HepG2 (cell line): ENCODE data around the gene C12orf60. TPM values are rescaled to one million over a fixed set of nuclear protein-coding genes. Genes with fewer than 3 reads are reported as not detected.

Experiments
- ATF5 ChIP-seq: sonication (generic); formaldehyde crosslinking; IDR thresholded peaks from 2 replicates; pipeline ENCODE4 v1.4.0; 2020; ENCODE audit warnings: mild to moderate bottlenecking, low read depth, missing genetic modification reagents
- CCDC6 ChIP-seq: sonication (generic); formaldehyde crosslinking; IDR thresholded peaks from 2 replicates; pipeline ENCODE4 v1.8.1; 2022; ENCODE audit warnings: mild to moderate bottlenecking, missing genetic modification reagents, moderate library complexity
- FOSL2 ChIP-seq: sonication (generic); formaldehyde crosslinking; IDR thresholded peaks from 2 replicates; pipeline ENCODE4 v1.4.0; 2020; ENCODE audit warnings: missing genetic modification reagents
- IRF2 ChIP-seq: IDR thresholded peaks from 2 replicates; pipeline ENCODE4 v1.6.1; 2018; ENCODE audit warnings: missing genetic modification reagents, missing compliant biosample characterization
- KAT7 ChIP-seq: IDR thresholded peaks from 2 replicates; pipeline ENCODE4 v1.6.1; 2018; ENCODE audit warnings: borderline replicate concordance, missing compliant biosample characterization
- KDM5A ChIP-seq: fragments of 200-600 bp; sonication (generic); IDR thresholded peaks from 2 replicates; pipeline ENCODE4 v1.7.0; 2018; ENCODE audit warnings: antibody characterized with exemption, mild to moderate bottlenecking, low read length, borderline replicate concordance
- NONO ChIP-seq, 2 experiments: fragments of 450-650 bp in 1 of 2; sonication (generic) in 1 of 2; formaldehyde crosslinking in 1 of 2; IDR thresholded peaks in 1 of 2; conservative IDR thresholded peaks in 1 of 2; 2 replicates each; pipeline versions ENCODE4 v1.6.1 to v1.8.0; 2017 to 2022; ENCODE audit warnings: mild to moderate bottlenecking in 1 of 2, missing genetic modification reagents in 1 of 2, moderate library complexity in 1 of 2
- RARA ChIP-seq: IDR thresholded peaks from 2 replicates; pipeline ENCODE4 v1.6.1; 2016; ENCODE audit warnings: missing genetic modification reagents, missing compliant biosample characterization
- TP53 ChIP-seq: sonication (generic); formaldehyde crosslinking; conservative IDR thresholded peaks from 2 replicates; pipeline ENCODE4 v1.4.0; 2020; ENCODE audit warnings: missing genetic modification reagents
- TRIM24 ChIP-seq: sonication (generic); formaldehyde crosslinking; IDR thresholded peaks from 2 replicates; pipeline ENCODE4 v1.8.0; 2022; ENCODE audit warnings: mild to moderate bottlenecking, missing genetic modification reagents
- ZFP1 ChIP-seq: IDR thresholded peaks from 2 replicates; pipeline ENCODE4 v1.6.1; 2016
- ZNF296 ChIP-seq: sonication (generic); formaldehyde crosslinking; conservative IDR thresholded peaks from 2 replicates; pipeline ENCODE4 v1.5.0; 2020; ENCODE audit warnings: mild to moderate bottlenecking, missing genetic modification reagents
- ZNF33A ChIP-seq: sonication (generic); formaldehyde crosslinking; IDR thresholded peaks from 2 replicates; pipeline ENCODE4 v1.5.1; 2020; ENCODE audit warnings: missing genetic modification reagents, mild to moderate bottlenecking, moderate library complexity, borderline replicate concordance
- ZNF382 ChIP-seq: sonication (generic); formaldehyde crosslinking; IDR thresholded peaks from 2 replicates; pipeline ENCODE4 v1.5.0; 2020; ENCODE audit warnings: missing genetic modification reagents, mild to moderate bottlenecking, borderline replicate concordance
- ZNF577 ChIP-seq: sonication (generic); formaldehyde crosslinking; IDR thresholded peaks from 2 replicates; pipeline ENCODE4 v1.4.0; 2020; ENCODE audit warnings: mild to moderate bottlenecking, low read depth, missing genetic modification reagents, borderline replicate concordance
- ZNF75D ChIP-seq: sonication (generic); formaldehyde crosslinking; IDR thresholded peaks from 2 replicates; pipeline ENCODE4 v1.8.1; 2023; ENCODE audit warnings: missing genetic modification reagents, mild to moderate bottlenecking, borderline replicate concordance
- ZNF777 ChIP-seq: sonication (generic); formaldehyde crosslinking; IDR thresholded peaks from 2 replicates; pipeline ENCODE4 v1.4.0; 2020; ENCODE audit warnings: missing genetic modification reagents
- ZNF782 ChIP-seq: sonication (generic); formaldehyde crosslinking; IDR thresholded peaks from 2 replicates; pipeline ENCODE4 v1.4.0; 2020; ENCODE audit warnings: missing genetic modification reagents, mild to moderate bottlenecking, borderline replicate concordance
- ZNF839 ChIP-seq: sonication (generic); formaldehyde crosslinking; IDR thresholded peaks from 2 replicates; pipeline ENCODE4 v1.4.0; 2020; ENCODE audit warnings: missing genetic modification reagents, mild to moderate bottlenecking, borderline replicate concordance
- polyA plus RNA-seq, 8 experiments: library from polyadenylated mRNA; depleted of rRNA in 3 of 8; stranded (reverse) in 7 of 8; unstranded in 1 of 8; fragments of >200 nt; fragmentation: Illumina TruSeq in 4 of 8; extraction: Trizol in 4 of 8; gene quantifications; 2 replicates each; pipeline versions ENCODE4 v1.2.1 to v1.2.3, GENCODE V29; 2011 to 2016; ENCODE audit warnings: low read depth in 4 of 8, missing spikeins in 1 of 8, mixed read lengths in 1 of 8; ENCODE audit not compliant: insufficient read depth in 1 of 8
- total RNA-seq, 5 experiments: library from RNA; depleted of rRNA; stranded (reverse); fragments of >200 nt; fragmentation: Illumina TruSeq; extraction: Trizol; gene quantifications; 2 replicates each; pipeline ENCODE4 v1.2.3, GENCODE V29; 2016; ENCODE audit warnings: low read depth in 1 of 5
- TF ChIP-seq, protein P1 (sequence below): sonication (generic); formaldehyde crosslinking; IDR thresholded peaks from 2 replicates; pipeline ENCODE4 v1.8.0; 2022; ENCODE audit warnings: missing genetic modification reagents, mild to moderate bottlenecking, inconsistent platforms, borderline replicate concordance
- TF ChIP-seq, protein P2 (sequence below): sonication (generic); formaldehyde crosslinking; IDR thresholded peaks from 2 replicates; pipeline ENCODE4 v1.9.0; 2022; ENCODE audit warnings: low read depth, missing genetic modification reagents
- TF ChIP-seq, protein P3 (sequence below): sonication (generic); formaldehyde crosslinking; IDR thresholded peaks from 2 replicates; pipeline ENCODE4 v1.4.0; 2020; ENCODE audit warnings: missing genetic modification reagents
- TF ChIP-seq, protein P4 (sequence below): sonication (generic); formaldehyde crosslinking; conservative IDR thresholded peaks from 2 replicates; pipeline ENCODE4 v1.4.0; 2020; ENCODE audit warnings: mild to moderate bottlenecking, missing genetic modification reagents, moderate library complexity

C12orf60 gene
- total and polyA plus RNA-seq, 2 of the 13 experiments (the other 11 are each of a cell fraction or from before 2014, with no cell fraction given), result 0.55 to 1.4 TPM

DNA sequence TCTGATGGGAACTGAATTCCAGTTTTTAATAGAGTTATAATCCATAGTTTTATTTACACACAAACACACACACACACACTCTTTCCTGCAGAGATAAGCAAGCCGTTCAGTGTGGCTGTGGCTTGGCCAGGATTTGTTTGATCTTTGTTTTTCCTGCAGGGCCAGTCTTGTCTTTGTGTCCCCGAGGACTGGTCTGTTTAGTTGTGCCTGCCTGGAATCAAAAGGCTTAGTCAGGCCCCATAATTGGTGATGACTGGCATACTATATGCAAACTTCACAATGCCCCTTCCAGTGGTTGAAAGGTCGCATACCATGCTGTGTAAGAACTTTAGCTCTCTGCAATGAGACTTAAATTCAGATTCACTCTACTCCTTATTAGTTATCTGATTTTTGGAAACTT lies 26.2 kb upstream of the C12orf60 start (continued):
- TF ChIP-seq ZNF75D (CRISPR knock-in tag) (no peak), ZNF782 (CRISPR knock-in tag) (no peak), FOSL2 (CRISPR knock-in tag) (peak; percentile 34; the same call in 1 of the 2 replicates), ZNF382 (no peak), ZNF296 (CRISPR knock-in tag) (no peak), ZNF577 (CRISPR knock-in tag) (no peak), TP53 (CRISPR knock-in tag) (no peak), KDM5A (no peak), ZNF839 (no peak), ATF5 (no peak), NONO (IDR thresholded peaks at IDR 0.05) (no peak), NONO (CRISPR knock-in tag; conservative IDR thresholded peaks at IDR 0.05) (no peak), ZNF33A (no peak), RARA (CRISPR knock-in tag) (no peak), CCDC6 (CRISPR knock-in tag) (no peak), TRIM24 (CRISPR knock-in tag) (no peak), ZNF777 (CRISPR knock-in tag) (no peak), ZFP1 (CRISPR knock-in tag) (no peak), KAT7 (CRISPR knock-in tag) (no peak), IRF2 (CRISPR knock-in tag) (no peak)
- TF ChIP-seq, protein P1, sequence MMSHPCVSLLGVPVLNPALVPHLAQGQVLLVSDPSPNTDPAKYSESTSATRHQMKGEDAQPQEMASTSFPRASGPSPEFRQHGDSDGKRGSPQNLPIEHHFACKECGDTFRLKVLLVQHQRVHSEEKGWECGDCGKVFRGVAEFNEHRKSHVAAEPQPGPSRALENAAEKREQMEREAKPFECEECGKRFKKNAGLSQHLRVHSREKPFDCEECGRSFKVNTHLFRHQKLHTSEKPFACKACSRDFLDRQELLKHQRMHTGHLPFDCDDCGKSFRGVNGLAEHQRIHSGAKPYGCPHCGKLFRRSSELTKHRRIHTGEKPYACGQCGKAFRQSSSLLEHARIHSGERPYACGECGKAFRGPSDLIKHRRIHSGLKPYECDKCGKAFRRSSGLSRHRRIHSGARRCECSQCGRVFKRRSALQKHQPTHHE (CRISPR knock-in tag), result no peak
- TF ChIP-seq, protein P2, sequence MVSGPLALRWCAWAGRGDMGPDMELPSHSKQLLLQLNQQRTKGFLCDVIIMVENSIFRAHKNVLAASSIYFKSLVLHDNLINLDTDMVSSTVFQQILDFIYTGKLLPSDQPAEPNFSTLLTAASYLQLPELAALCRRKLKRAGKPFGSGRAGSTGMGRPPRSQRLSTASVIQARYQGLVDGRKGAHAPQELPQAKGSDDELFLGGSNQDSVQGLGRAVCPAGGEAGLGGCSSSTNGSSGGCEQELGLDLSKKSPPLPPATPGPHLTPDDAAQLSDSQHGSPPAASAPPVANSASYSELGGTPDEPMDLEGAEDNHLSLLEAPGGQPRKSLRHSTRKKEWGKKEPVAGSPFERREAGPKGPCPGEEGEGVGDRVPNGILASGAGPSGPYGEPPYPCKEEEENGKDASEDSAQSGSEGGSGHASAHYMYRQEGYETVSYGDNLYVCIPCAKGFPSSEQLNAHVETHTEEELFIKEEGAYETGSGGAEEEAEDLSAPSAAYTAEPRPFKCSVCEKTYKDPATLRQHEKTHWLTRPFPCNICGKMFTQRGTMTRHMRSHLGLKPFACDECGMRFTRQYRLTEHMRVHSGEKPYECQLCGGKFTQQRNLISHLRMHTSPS, result peak; percentile 30; the same call in 1 of the 2 replicates
- TF ChIP-seq, protein P3, sequence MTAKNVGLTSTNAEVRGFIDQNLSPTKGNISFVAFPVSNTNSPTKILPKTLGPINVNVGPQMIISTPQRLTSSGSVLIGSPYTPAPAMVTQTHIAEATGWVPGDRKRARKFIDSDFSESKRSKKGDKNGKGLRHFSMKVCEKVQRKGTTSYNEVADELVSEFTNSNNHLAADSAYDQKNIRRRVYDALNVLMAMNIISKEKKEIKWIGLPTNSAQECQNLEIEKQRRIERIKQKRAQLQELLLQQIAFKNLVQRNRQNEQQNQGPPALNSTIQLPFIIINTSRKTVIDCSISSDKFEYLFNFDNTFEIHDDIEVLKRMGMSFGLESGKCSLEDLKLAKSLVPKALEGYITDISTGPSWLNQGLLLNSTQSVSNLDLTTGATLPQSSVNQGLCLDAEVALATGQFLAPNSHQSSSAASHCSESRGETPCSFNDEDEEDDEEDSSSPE (CRISPR knock-in tag), result no peak
- TF ChIP-seq, protein P4, sequence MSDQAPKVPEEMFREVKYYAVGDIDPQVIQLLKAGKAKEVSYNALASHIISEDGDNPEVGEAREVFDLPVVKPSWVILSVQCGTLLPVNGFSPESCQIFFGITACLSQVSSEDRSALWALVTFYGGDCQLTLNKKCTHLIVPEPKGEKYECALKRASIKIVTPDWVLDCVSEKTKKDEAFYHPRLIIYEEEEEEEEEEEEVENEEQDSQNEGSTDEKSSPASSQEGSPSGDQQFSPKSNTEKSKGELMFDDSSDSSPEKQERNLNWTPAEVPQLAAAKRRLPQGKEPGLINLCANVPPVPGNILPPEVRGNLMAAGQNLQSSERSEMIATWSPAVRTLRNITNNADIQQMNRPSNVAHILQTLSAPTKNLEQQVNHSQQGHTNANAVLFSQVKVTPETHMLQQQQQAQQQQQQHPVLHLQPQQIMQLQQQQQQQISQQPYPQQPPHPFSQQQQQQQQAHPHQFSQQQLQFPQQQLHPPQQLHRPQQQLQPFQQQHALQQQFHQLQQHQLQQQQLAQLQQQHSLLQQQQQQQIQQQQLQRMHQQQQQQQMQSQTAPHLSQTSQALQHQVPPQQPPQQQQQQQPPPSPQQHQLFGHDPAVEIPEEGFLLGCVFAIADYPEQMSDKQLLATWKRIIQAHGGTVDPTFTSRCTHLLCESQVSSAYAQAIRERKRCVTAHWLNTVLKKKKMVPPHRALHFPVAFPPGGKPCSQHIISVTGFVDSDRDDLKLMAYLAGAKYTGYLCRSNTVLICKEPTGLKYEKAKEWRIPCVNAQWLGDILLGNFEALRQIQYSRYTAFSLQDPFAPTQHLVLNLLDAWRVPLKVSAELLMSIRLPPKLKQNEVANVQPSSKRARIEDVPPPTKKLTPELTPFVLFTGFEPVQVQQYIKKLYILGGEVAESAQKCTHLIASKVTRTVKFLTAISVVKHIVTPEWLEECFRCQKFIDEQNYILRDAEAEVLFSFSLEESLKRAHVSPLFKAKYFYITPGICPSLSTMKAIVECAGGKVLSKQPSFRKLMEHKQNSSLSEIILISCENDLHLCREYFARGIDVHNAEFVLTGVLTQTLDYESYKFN (CRISPR knock-in tag), result 0 out of 2 replicates have a peak, but pooled peaks have one; percentile 30
